KMS-11 (cell line): ENCODE data around the gene JAML.

Experiments used
- H2AFZ ChIP-seq: fragments of 200-600 bp; sonication (generic); 2 replicates; pipeline ENCODE4 v1.6.1; 2016; ENCODE audit warnings: antibody characterized with exemption, mixed run types, low read depth
- H3K27ac ChIP-seq: fragments of 200-600 bp; sonication (generic); 2 replicates; pipeline ENCODE4 v1.6.1; 2016; ENCODE audit warnings: mild to moderate bottlenecking, mixed run types
- H3K27me3 ChIP-seq: fragments of 200-600 bp; sonication (generic); 2 replicates; pipeline ENCODE4 v1.6.1; 2017; ENCODE audit warnings: mild to moderate bottlenecking, low read depth, mixed run types, moderate library complexity; ENCODE audit not compliant: insufficient read depth
- H3K36me3 ChIP-seq: fragments of 200-600 bp; sonication (generic); 2 replicates; pipeline ENCODE4 v1.6.1; 2017; ENCODE audit warnings: mild to moderate bottlenecking, mixed run types; ENCODE audit not compliant: insufficient read depth
- H3K4me1 ChIP-seq: fragments of 200-600 bp; sonication (generic); 2 replicates; pipeline ENCODE4 v1.6.1; 2016; ENCODE audit warnings: mild to moderate bottlenecking, low read depth, mixed run types; ENCODE audit not compliant: poor library complexity, severe bottlenecking
- H3K4me2 ChIP-seq: fragments of 200-600 bp; sonication (generic); 2 replicates; pipeline ENCODE4 v1.7.0; 2016; ENCODE audit warnings: mild to moderate bottlenecking, mixed run types
- H3K4me3 ChIP-seq: fragments of 200-600 bp; sonication (generic); IDR thresholded peaks from 2 replicates; pipeline ENCODE4 v1.6.1; 2017; ENCODE audit warnings: low read depth, low read length, mixed read lengths; ENCODE audit not compliant: insufficient read depth
- H3K79me2 ChIP-seq: fragments of 200-600 bp; sonication (generic); 2 replicates; pipeline ENCODE4 v1.6.1; 2016; ENCODE audit warnings: low read depth, mixed run types; ENCODE audit not compliant: insufficient read depth
- H3K9ac ChIP-seq: fragments of 200-600 bp; sonication (generic); 2 replicates; pipeline ENCODE4 v1.6.1; 2016; ENCODE audit warnings: mild to moderate bottlenecking, mixed run types
- H4K20me1 ChIP-seq: fragments of 200-600 bp; sonication (generic); 2 replicates; pipeline ENCODE4 v1.6.1; 2016; ENCODE audit warnings: mild to moderate bottlenecking, mixed run types; ENCODE audit not compliant: insufficient read depth
- CTCF ChIP-seq: fragments of 200-600 bp; sonication (generic); conservative IDR thresholded peaks from 2 replicates; pipeline ENCODE4 v1.6.1; 2017; ENCODE audit warnings: low read depth, mild to moderate bottlenecking, antibody characterized with exemption, low read length, moderate library complexity, mixed read lengths

Gene JAML

GRCh38 chr11:118231461-118231860, 6.7 kb upstream of the JAML start:
- Histone ChIP-seq H3K4me3 (no peak overlapping the region), H3K27ac (no peak overlapping the region), H3K4me2 (no peak overlapping the region), H4K20me1 (no peaks in the 10 kb centered on the region), H3K79me2 (no peaks in the 10 kb centered on the region), H3K4me1 (no peaks in the 10 kb centered on the region), H2AFZ (no peak overlapping the region), H3K36me3 (no peaks in the 10 kb centered on the region), H3K27me3 (no peaks in the 10 kb centered on the region), H3K9ac (no peak overlapping the region)
- no peak for TF ChIP-seq CTCF

DNA sequence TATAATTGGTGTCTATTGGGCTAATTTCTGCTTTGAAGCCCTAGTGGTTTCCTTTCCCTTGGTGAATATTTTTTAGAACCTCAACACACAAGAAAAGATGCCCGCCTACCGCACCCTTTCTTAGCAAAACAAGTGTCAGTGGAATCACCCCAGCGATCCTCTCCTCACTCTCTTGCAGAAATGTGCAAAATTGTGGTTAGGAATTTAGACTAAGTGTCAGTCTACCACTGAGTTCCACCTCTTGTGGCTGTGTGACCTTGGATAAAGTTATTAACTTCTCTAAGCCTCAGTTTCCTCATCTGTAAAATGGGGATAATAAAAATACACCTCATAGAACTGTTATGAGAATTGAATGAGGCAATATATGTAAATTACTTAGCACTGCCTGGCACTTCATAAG, 5.3 kb upstream of the JAML start:
- H3K4me2 ChIP-seq: no peak overlapping the region
- H3K4me1 ChIP-seq: no peaks in the 10 kb centered on the region

GRCh38 chr11:118229274-118229847, 4.5 kb upstream of the JAML start:
- no peaks in the 10 kb centered on the region for H3K27me3 ChIP-seq
- no peak overlapping the region for H3K4me2 ChIP-seq
- no peaks in the 10 kb centered on the region for H4K20me1 ChIP-seq
- H2AFZ ChIP-seq: no peak overlapping the region
- no peak overlapping the region for H3K9ac ChIP-seq
- no peaks in the 10 kb centered on the region for H3K79me2 ChIP-seq
- no peak for TF ChIP-seq CTCF
- H3K27ac ChIP-seq: no peak overlapping the region
- H3K4me1 ChIP-seq: no peaks in the 10 kb centered on the region
- no peaks in the 10 kb centered on the region for H3K36me3 ChIP-seq
- H3K4me3 ChIP-seq: no peak overlapping the region

More for the DNA sequence above, 5.3 kb upstream of the JAML start:
- Histone ChIP-seq H3K9ac (no peak overlapping the region), H3K36me3 (no peaks in the 10 kb centered on the region), H3K27ac (no peak overlapping the region), H2AFZ (no peak overlapping the region), H3K27me3 (no peaks in the 10 kb centered on the region), H3K4me3 (no peak overlapping the region), H3K79me2 (no peaks in the 10 kb centered on the region), H4K20me1 (no peaks in the 10 kb centered on the region)
- no peak for TF ChIP-seq CTCF

GRCh38 chr11:118227865-118228785, 3.3 kb upstream of the JAML start:
- no peak overlapping the region for H3K4me3 ChIP-seq
- no peak for TF ChIP-seq CTCF
- H3K27me3 ChIP-seq: no peaks in the 10 kb centered on the region
- no peaks in the 10 kb centered on the region for H4K20me1 ChIP-seq
- H3K79me2 ChIP-seq: no peaks in the 10 kb centered on the region
- no peaks in the 10 kb centered on the region for H3K4me1 ChIP-seq
- no peak overlapping the region for H2AFZ ChIP-seq
- H3K9ac ChIP-seq: no peak overlapping the region
- no peaks in the 10 kb centered on the region for H3K36me3 ChIP-seq
- no peak overlapping the region for H3K27ac ChIP-seq
- H3K4me2 ChIP-seq: no peak overlapping the region
